Lung (tissue), 12 donors: Measurements from ENCODE around the gene FGG. TPM values are rescaled to one million over a fixed set of nuclear protein-coding genes. Genes with fewer than 3 reads are reported as not detected.

Experiments
- ATAC-seq: fragments of 200-7000 bp; cut with Tn5 transposase; one replicate; pipeline ENCODE4 v1.9.1; 2020; ENCODE audit warnings: moderate number of reproducible peaks; ENCODE audit not compliant: insufficient read depth, low FRiP score
- DNase-seq, 3 donors: peaks; one replicate each; pipeline ENCODE4 v3.0.0-alpha.2; 2013 to 2017
- H3K27ac ChIP-seq, 2 donors: one replicate each; pipeline ENCODE4 v1.5.1; 2013; ENCODE audit warnings: mild to moderate bottlenecking in 2 of 2, moderate library complexity in 2 of 2, control low read depth in 1 of 2, inconsistent platforms in 1 of 2, low read depth in 1 of 2, low read length in 1 of 2
- H3K27me3 ChIP-seq, 3 donors: one replicate each; pipeline ENCODE4 v1.5.1; 2013; ENCODE audit warnings: low read length in 2 of 3; ENCODE audit not compliant: control insufficient read depth in 3 of 3, insufficient read depth in 3 of 3
- H3K36me3 ChIP-seq, 4 donors: one replicate each; pipeline ENCODE4 v1.5.1; 2013; ENCODE audit warnings: low read length in 4 of 4, mild to moderate bottlenecking in 1 of 4, moderate library complexity in 1 of 4; ENCODE audit not compliant: control insufficient read depth in 4 of 4, insufficient read depth in 4 of 4
- H3K4me1 ChIP-seq, 5 donors: one replicate each; pipeline ENCODE4 v1.5.1; 2013; ENCODE audit warnings: low read length in 5 of 5, mild to moderate bottlenecking in 2 of 5, moderate library complexity in 1 of 5; ENCODE audit not compliant: control insufficient read depth in 5 of 5, insufficient read depth in 5 of 5
- H3K4me3 ChIP-seq: one replicate; pipeline ENCODE4 v1.5.1; 2013; ENCODE audit warnings: mild to moderate bottlenecking, control low read depth, moderate library complexity
- H3K9ac ChIP-seq, 2 donors: one replicate each; pipeline ENCODE4 v1.5.1; 2013; ENCODE audit warnings: low read length in 2 of 2, control low read depth in 1 of 2; ENCODE audit not compliant: insufficient read depth in 1 of 2
- H3K9me3 ChIP-seq, 4 donors: one replicate each; pipeline ENCODE4 v1.5.1; 2013; ENCODE audit warnings: low read length in 3 of 4, mild to moderate bottlenecking in 1 of 4, moderate library complexity in 1 of 4; ENCODE audit not compliant: control insufficient read depth in 4 of 4, insufficient read depth in 3 of 4
- WGBS, 2 donors: extraction: QIAGEN DNeasy Blood & Tissue Kit; methylation state at CpG; one replicate each; pipeline ENCODE4 v1.1.7; 2013; 5-methylcytosine and 5-hydroxymethylcytosine counted together
- polyA plus RNA-seq, 2 donors: library from polyadenylated mRNA; stranded (reverse); fragments of 200-250 nt; gene quantifications; one replicate each; pipeline ENCODE4 v1.2.1, GENCODE V29; 2013
- total RNA-seq, 2 donors: library from RNA; depleted of rRNA in 1 of 2; stranded (reverse); fragments of >200 nt in 1 of 2; gene quantifications; one replicate each; pipeline ENCODE4 v1.2.1, GENCODE V29; 2014 to 2021
- TF ChIP-seq, protein P1 (sequence below): IDR thresholded peaks from 2 replicates; pipeline ENCODE4 v1.5.1; 2012; ENCODE audit warnings: mild to moderate bottlenecking; ENCODE audit errors: control extremely low read depth, extremely low read depth
- donor health status: control.
- donor health status: control.
- donor health status: Bipolar disorder and iron deficiency.
- donor health status: healthy.
- donor health status: DM: yes; HTN: yes; CAD: no.

FGG gene
- total and polyA plus RNA-seq, 4 donors, result 0.91 to 172 (median 33.0) TPM

GRCh38 chr4:154618708-154619315, 6.4 kb upstream of the FGG start:
- H3K27ac ChIP-seq, result no peak overlapping the region
- no peak overlapping the region for H3K4me3 ChIP-seq
- peaks cover 0 to 2% (median 0%) of the 10 kb centered on the region in 4 donors for H3K9me3 ChIP-seq
- TF ChIP-seq, protein P1, sequence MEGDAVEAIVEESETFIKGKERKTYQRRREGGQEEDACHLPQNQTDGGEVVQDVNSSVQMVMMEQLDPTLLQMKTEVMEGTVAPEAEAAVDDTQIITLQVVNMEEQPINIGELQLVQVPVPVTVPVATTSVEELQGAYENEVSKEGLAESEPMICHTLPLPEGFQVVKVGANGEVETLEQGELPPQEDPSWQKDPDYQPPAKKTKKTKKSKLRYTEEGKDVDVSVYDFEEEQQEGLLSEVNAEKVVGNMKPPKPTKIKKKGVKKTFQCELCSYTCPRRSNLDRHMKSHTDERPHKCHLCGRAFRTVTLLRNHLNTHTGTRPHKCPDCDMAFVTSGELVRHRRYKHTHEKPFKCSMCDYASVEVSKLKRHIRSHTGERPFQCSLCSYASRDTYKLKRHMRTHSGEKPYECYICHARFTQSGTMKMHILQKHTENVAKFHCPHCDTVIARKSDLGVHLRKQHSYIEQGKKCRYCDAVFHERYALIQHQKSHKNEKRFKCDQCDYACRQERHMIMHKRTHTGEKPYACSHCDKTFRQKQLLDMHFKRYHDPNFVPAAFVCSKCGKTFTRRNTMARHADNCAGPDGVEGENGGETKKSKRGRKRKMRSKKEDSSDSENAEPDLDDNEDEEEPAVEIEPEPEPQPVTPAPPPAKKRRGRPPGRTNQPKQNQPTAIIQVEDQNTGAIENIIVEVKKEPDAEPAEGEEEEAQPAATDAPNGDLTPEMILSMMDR, result peak; percentile 30
- ATAC-seq (no peak), DNase-seq (peak; percentile 40 to 59 (median 45))
- H3K9ac ChIP-seq, result no peak overlapping the region
- peaks cover 0 to 3% (median 0%) of the 10 kb centered on the region in 3 donors for H3K27me3 ChIP-seq
- H3K4me1 ChIP-seq, result no peaks in the 10 kb centered on the region
- WGBS, 2 donors, result 46 to 49% methylated on average over 4 of the region's 4 CpGs
- H3K36me3 ChIP-seq, result no peaks in the 10 kb centered on the region

DNA sequence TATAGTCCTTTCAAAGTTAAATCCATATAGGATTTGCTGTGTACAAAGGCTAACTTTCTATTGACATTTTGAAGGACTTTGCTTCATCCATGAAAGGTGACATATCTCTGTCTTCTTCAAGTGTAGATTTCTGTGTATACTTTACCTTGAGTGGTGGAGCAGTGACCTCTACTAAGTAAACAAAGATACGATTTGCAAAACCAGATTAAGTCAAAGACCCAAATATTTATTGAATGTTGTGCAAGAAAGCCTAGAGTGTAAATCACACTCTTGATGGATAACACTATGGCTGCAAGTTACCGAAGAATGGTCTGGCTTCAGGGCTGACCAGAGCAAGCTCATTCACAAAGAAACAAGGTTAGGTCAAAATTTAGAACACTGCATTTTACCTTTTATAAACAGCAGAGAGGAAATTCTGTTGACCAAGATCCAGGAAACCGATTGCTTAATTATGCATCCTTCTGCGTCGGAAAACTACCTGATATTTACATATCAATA, 5.4 kb upstream of the FGG start:
- DNase-seq, result no peak
- Histone ChIP-seq H3K27ac (no peak overlapping the region), H3K27me3 (peaks cover 0 to 3% (median 0%) of the 10 kb centered on the region in 3 donors), H3K9ac (no peak overlapping the region), H3K9me3 (peaks cover 0 to 2% (median 0%) of the 10 kb centered on the region in 4 donors), H3K36me3 (no peaks in the 10 kb centered on the region), H3K4me1 (no peaks in the 10 kb centered on the region), H3K4me3 (no peak overlapping the region)
- WGBS, 2 donors, result 47 to 54% methylated on average over 5 of the region's 5 CpGs
- TF ChIP-seq, protein P1, result no peak
- ATAC-seq, result no peak

DNA sequence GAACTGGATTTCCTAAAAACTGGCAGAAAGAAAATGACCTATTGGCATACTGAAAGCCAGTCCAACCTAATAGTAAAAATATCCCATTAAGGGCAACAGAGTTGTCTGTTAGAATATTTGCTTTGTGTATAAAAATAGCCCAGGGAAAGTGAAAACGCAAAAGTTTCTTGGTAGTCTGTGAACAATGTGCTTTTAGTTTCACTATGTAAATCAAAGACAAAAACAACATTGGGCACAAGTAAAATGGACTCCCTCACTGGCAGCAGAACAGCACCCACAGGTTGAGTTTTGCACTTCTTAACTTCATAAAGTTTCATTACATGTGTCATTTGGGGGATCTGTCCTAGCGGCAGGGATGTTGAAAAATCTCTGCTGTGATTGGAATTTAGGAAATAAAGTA, 4.3 kb upstream of the FGG start:
- no peak for ATAC-seq
- peaks cover 0 to 6% (median 0%) of the 10 kb centered on the region in 3 donors for H3K27me3 ChIP-seq
- H3K4me1 ChIP-seq, result no peaks in the 10 kb centered on the region
- H3K4me3 ChIP-seq, result no peak overlapping the region
- TF ChIP-seq, protein P1, result no peak
- peaks cover 0 to 2% (median 0%) of the 10 kb centered on the region in 4 donors for H3K9me3 ChIP-seq
- DNase-seq, result no peak
- H3K9ac ChIP-seq, result no peak overlapping the region
- WGBS, 2 donors, result 34 to 54% methylated on average over 2 of the region's 2 CpGs
- H3K36me3 ChIP-seq, result no peaks in the 10 kb centered on the region
- H3K27ac ChIP-seq, result no peak overlapping the region

DNA sequence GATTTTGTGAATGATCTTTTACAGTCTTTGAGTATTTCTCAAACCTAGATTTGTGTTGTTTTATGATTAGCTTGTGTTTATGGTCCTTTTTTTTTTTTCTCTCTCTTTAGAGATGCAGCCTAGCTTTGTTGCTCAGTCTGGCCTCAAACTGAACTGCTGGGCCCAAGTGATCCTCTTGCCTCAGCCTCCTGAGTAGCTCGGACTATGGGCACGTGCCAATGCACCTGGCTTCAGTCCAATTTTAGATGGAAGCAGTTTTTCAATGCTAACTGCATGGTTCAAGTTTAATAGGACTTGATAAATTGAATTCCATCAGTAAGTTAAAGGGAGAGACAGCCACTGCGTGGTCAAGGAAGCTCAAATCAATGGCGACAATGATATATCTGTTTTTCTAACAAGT, 3.8 kb upstream of the FGG start:
- no peak overlapping the region for H3K27ac ChIP-seq
- H3K27me3 ChIP-seq, result peaks cover 0 to 4% (median 0%) of the 10 kb centered on the region in 3 donors
- ATAC-seq (no peak), DNase-seq (no peak)
- no peaks in the 10 kb centered on the region for H3K4me1 ChIP-seq
- TF ChIP-seq, protein P1, result no peak
- H3K9me3 ChIP-seq, result peaks cover 0 to 2% (median 0%) of the 10 kb centered on the region in 4 donors
- no peaks in the 10 kb centered on the region for H3K36me3 ChIP-seq
- H3K4me3 ChIP-seq, result no peak overlapping the region
- no peak overlapping the region for H3K9ac ChIP-seq
- 56 to 61% methylated on average over 4 of the region's 4 CpGs for WGBS, 2 donors
